Measurements from ENCODE around the gene CAPN12.

Gene CAPN12

DNA sequence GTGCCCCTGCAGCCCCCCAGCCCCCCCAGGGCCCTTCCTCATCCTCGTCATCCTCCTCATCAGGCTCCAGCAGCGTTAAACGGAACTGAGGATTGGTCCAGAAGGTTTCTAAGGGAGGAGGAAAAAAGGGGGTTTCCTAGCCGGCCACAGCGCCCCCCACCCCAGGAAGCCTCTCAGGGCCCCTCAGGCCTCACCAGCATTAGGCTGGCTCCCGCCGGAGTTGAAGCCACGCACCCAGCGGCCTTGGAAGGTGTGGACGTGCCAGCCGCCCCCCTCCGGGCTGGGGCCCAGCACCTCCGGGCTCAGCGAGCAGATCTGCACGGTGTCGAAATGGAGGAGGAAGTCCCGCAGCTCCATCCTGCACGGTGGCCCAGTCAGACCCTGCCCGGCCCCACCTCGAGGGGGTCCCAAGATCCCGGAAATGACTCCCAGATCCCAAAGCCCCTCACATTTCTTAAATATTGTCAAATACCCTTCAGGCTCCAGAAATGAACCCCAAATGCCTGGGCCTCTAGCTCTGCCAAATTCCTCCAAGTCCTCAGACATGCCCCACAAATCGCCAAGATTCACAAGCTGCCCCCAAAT is 6.9 kb downstream of the CAPN12 start:
- DNase-seq: no peak

GRCh38 chr19:38736413-38737280 is 7.6 kb downstream of the CAPN12 start:
- peak; percentile 75 to 78 for DNase-seq

DNA sequence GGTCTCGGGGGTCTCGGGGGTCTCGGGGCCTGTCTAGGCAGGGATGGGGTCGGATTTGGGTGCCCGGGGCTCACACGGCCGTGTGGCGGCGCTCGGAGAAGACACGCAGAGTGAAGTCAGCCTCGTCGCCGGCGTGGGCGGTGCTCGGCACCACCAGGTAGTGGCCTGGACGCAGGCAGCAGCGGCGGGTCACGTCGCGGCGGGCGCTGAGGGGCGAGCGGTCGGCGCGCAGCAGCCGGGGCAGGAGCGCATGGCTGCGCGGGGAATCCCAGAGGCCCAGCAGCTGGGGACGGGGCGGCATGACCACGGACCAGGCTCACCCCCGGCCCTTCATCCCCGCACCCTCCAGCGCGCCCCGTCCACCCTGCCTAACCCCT is 8.2 kb downstream of the CAPN12 start:
- DNase-seq: peak; percentile 60 to 71

DNA sequence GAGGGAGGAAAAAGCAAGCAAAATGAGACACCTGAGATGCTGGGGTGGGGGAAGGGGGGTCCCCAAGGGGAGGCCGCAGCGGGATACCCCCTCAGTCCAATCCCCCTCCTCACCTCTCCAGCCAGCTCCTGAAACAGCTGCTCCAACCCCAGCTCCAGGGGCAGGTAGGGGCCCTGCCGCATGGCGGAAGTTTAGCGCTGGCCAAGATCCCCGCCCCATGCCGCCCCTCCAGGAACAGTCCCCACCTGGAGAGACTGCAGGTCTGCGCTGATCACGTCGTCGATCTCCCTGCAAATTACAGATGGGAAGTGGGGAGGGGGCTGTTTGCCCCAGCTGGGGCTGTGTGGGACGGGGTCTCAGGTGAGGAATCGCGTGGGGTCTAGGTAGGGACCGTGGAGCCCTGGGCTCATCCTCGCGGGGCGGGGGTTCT is 9.0 kb downstream of the CAPN12 start:
- peak; percentile 27 for DNase-seq

GRCh38 chr19:38734426-38735256 is 9.6 kb downstream of the CAPN12 start:
- DNase-seq: peak in 1 of 2 donors; percentile 20

DNA sequence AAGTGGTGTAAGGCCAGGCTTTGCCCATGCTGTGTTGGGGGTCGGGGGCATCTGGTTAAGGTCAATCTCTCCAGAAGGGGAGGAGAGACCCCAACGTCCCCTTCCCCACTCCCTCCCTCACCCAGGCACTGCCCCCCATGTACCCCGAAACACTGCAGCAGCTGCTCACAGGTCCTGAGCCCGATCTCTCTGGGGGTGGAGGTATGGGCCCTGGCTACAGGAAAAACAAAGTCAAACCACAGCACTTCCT is 10.2 kb downstream of the CAPN12 start:
- no peak for DNase-seq

- no peak for DNase-seq
Observed at GRCh38 chr19:38733493-38734175, 10.6 kb downstream of the CAPN12 start.

DNA sequence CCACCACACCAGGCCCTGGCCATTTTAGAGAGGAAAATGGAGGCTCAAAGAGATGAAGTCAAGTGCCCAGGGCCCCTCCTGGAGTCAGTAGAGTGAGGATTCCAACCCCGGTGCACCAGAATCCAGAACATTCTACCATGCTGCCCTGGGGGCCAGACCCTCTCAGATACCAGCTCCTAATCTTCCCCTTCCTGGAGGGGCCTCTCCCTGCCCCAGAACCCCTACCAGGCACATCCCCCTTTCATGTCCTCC is 11.1 kb downstream of the CAPN12 start:
- DNase-seq: no peak

DNA sequence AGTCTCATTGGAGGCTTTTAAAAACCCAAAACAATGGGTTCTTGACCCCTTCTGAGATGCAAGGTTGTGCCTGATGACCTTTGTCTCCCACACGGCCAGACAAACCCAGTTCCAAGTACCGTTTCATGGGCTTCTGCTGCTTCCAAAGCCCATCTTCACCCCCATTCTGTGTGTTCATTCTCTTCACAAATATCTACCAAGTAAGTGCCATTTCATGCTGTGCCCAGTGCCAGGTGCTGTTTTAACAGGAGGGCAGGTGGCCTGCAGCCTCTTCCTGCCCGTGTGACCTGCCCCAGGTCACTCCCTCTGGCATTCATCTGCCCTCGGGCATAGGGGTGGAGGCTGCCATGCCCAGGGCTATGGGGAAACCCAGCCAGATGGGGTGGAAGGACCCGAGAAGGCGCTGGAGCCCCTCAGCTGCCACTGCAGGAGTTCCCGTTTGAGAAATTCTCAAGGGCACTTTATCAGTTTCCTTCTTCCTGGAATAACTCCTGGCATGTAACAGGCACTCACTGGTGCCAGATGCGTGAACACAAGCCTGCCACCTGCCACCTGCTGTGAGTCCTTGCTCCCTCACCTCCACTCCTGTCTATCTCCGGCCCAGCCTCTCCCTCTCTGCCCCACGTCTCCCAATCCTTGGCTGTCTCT is 12.5 kb downstream of the CAPN12 start:
- no peak for DNase-seq

- DNase-seq: no peak
Observed at GRCh38 chr19:38730731-38731589, 13.3 kb downstream of the CAPN12 start.

- no peak for DNase-seq
Observed at GRCh38 chr19:38730470-38730730, 13.9 kb downstream of the CAPN12 start.

GRCh38 chr19:38729653-38730469 is 14.4 kb downstream of the CAPN12 start:
- peak; percentile 73 to 74 for DNase-seq

- DNase-seq: no peak
Observed at GRCh38 chr19:38728752-38729541, 15.3 kb downstream of the CAPN12 start.

DNA sequence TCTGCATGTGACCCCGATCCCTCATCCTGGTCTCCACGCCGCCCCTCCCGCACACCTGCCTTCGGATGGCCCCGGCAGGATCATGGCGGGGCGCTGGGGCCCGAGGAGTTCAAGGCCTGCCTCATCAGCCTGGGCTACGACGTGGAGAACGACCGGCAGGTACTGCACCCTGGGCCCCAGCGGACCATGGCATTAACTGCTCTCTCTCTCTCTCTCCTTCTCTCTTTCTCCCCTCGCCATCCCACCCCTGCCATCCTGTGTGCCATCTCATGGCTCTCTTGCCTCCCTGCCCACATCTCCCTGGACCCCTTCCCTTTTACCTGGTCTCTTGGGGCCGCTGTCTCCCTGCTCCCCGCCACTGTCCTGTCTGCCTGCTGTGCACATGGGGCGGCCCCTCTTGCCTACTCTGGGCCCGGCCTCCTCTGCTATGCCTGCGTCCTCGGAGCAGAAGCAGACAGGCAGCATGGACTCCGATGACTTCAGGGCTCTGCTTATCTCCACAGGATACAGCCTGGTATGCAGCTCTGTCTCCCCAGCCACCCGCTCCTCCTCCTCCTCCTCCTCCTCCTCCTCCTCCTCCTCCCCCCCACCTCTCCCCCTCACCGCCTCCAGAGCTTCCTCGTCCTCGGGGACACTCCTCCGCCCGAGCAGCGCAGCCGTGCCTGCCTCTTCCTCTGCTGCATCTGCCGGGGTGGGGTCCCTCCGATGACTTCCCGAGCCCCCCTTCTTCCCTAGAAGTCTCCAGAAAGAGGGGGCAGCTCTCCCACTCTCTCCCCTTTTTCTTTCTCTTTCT is 16.2 kb downstream of the CAPN12 start:
- no peak for DNase-seq

- no peak for DNase-seq
Observed at GRCh38 chr19:38727306-38727867, 16.9 kb downstream of the CAPN12 start.

- DNase-seq: peak in 1 of 2 donors; percentile 40
Observed at GRCh38 chr19:38726761-38727301, 17.4 kb downstream of the CAPN12 start.

GRCh38 chr19:38726284-38726673 is 18.0 kb downstream of the CAPN12 start:
- no peak for DNase-seq

DNA sequence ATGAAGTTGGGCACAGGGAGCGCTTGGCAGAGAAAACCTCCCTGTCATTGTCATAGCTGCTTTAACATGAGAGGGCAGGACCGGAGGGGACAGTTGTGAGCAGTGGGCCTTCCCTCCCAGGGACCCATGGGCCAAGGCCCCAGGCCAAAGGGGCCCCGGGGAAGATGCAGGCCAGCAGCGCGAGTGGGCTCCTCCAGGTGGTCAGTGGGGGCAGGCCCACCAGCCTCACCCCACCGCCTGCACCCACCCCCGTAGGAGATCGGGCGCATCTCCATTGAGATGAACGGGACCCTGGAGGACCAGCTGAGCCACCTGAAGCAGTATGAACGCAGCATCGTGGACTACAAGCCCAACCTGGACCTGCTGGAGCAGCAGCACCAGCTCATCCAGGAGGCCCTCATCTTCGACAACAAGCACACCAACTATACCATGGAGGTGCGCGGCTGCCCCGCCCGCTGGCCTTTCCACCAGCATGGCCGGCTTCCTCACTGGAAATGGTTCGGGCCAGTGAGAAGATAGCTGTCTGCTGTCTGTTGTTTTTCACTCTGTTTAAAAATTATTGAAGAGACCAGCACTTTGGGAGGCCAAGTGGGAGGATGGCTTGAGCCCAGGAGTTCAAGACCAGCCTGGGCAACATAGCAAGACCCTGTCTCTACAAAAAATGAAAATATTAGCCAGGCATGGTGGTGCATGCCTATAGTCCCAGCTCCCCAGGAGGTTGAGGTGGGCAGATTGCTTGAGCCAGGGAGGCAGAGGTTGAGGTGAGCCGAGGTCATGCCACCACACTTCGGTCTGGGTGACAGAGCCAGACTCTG is 18.6 kb downstream of the CAPN12 start:
- no peak for DNase-seq
